GM19324 (cell line): ENCODE results near the gene SPSB1.
A peak's percentile ranks its signal among the peaks of the same experiment; 100 is the strongest.

Source experiments
- ATAC-seq: cut with Tn5 transposase; IDR thresholded peaks from one replicate; pipeline ENCODE4 v1.9.1; 2021; ENCODE audit warnings: mild to moderate bottlenecking, moderate library complexity; ENCODE audit not compliant: unreplicated experiment, low FRiP score

Gene SPSB1

GRCh38 chr1:9278585-9279153 is 14.0 kb upstream of the SPSB1 start:
- ATAC-seq: no peak

GRCh38 chr1:9279172-9279840 is 13.4 kb upstream of the SPSB1 start:
- ATAC-seq: no peak

GRCh38 chr1:9280015-9280860 is 12.5 kb upstream of the SPSB1 start:
- no peak for ATAC-seq

GRCh38 chr1:9281071-9281827 is 11.4 kb upstream of the SPSB1 start:
- no peak for ATAC-seq

- ATAC-seq: no peak
These were observed 10.6 kb upstream of the SPSB1 start for GRCh38 chr1:9281908-9282695.

- no peak for ATAC-seq
These were observed 10.1 kb upstream of the SPSB1 start for GRCh38 chr1:9282696-9282955.

GRCh38 chr1:9284061-9284460 is 8.6 kb upstream of the SPSB1 start:
- ATAC-seq: no peak

GRCh38 chr1:9286556-9286955 is 6.1 kb upstream of the SPSB1 start:
- ATAC-seq: no peak

GRCh38 chr1:9289090-9289534 is 3.6 kb upstream of the SPSB1 start:
- no peak for ATAC-seq

GRCh38 chr1:9289711-9290485 is 2.8 kb upstream of the SPSB1 start:
- no peak for ATAC-seq

- ATAC-seq: no peak
These were observed 757 bp upstream of the SPSB1 start for GRCh38 chr1:9291914-9292360.

GRCh38 chr1:9293241-9293532 is 493 bp downstream of the SPSB1 start:
- no peak for ATAC-seq

- ATAC-seq: peak; percentile 20
These were observed 1.1 kb downstream of the SPSB1 start for GRCh38 chr1:9293533-9294404.

GRCh38 chr1:9294405-9294773 is 1.7 kb downstream of the SPSB1 start:
- no peak for ATAC-seq

- ATAC-seq: no peak
These were observed 2.4 kb downstream of the SPSB1 start for GRCh38 chr1:9294910-9295636.

- no peak for ATAC-seq
These were observed 3.2 kb downstream of the SPSB1 start for GRCh38 chr1:9295884-9296283.

- no peak for ATAC-seq
These were observed 4.2 kb downstream of the SPSB1 start for GRCh38 chr1:9296850-9297249.

GRCh38 chr1:9297831-9298230 is 5.1 kb downstream of the SPSB1 start:
- no peak for ATAC-seq
